Right lobe of liver (tissue), 4 donors: ENCODE results near the gene LETM1.

Source experiments
- CTCF ChIP-seq, 4 donors: fragments of 200-600 bp in 3 of 4; fragments of 450-650 bp in 1 of 4; IDR thresholded peaks; one replicate each; pipeline versions ENCODE4 v1.5.1 to v1.8.0; 2016 to 2022; ENCODE audit warnings: antibody characterized with exemption in 4 of 4, mild to moderate bottlenecking in 2 of 4
- POLR2A ChIP-seq: fragments of 450-650 bp; IDR thresholded peaks from one replicate; pipeline ENCODE4 v1.6.1; 2017; ENCODE audit warnings: antibody characterized with exemption, mild to moderate bottlenecking
- donor health status: DM: no; HTN: no; CAD: no.
- donor health status: DM: no; HTN: no; CAD: no.
- donor health status: DM: no; HTN: yes; CAD: no.

DNA sequence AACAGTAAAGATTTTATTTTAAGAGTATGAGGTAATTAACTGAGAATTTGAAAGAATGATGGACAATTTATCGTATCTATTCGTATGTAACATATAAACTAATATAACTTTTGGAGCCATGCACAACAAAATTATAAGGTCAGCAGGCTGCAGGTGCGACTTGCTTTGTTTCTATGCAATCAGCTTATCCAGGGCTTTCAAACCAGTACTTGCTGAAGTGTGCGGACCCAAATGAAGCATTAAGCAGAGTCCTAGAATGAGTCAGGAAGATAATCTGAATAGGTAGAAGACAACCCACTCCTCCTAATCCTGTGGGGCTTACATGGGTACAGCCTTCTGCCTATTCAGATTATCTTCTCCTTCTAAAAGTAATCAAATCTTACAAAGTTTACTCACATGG is 17.3 kb upstream of the LETM1 start:
- TF ChIP-seq CTCF (IDR thresholded peaks at IDR 0.05), result no peak
- TF ChIP-seq POLR2A, result no peak
